ENCODE measurements around the gene UBAC1.
"Not testable (repeated sequence)": the region's sequence is repeated elsewhere in the genome, so short reads cannot be mapped to it uniquely, and the experiment has no call there.

The UBAC1 gene

DNA sequence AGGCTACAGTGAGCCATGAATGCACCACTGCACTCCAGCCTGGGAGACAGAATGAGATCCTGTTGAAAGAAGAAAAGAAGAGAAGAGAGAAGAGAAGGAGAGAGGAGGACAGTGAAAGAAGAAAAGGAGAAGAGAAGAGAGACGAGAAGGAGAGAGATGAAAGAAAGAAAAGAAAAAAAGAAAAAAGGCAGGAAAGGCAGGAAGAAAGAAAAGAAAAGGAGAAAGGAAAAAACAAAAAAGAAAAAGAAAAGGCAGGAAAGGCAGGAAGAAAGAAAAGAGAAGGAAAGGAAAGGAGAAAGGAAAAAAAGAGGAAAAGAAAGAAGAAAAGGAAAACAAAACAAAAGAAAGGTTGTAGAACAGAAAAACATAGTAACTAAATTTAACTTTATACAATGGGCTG is 68.1 kb downstream of the UBAC1 start:
- no peak for DNase-seq

DNA sequence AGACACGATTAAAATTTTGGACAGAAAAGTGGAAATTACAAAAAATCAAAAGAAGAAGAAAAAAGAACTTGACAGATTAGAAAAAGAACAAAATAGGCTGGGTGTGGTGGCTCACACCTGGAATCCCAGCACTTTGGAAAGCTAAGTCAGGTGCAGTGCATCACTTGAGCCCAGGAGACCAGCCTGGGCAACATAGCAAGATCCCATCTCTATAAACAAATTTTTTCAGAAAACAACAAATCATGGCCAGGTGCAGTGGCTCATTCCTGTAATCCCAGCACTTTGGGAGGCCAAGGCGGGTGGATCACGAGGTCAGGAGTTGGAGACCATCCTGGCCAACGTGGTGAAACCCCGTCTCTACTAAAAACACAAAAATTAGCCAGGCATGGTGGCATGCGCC is 68.8 kb downstream of the UBAC1 start:
- not testable (repeated sequence) for DNase-seq

DNA sequence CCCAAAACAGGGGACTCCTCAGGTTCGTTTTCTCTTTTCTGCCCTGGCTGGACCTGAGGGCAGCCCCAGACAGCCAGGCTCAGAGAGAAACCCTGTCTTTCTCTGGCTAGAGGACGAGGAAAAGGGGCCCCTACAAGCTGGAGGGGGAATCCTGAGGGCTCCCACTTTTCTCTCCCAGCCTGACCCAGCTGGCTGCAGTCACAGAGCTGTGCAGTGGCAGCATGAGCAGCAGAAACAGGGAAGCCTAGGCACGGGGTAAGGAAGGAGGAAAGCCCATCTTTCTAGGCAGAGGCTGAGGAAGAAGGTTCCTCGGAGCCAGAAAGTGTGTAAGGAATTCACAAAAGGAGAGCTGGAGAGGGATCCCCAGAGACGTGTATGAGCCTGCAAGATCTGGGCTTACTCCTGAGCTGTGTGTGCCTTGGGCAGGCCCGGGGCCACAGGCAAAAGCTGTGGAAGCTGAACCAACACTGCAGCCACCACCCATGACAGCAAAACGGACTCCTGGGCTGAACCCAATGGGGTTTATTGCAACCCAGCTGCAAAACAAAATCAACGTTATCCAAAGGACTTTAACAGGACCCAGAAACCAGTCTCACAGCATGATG is 70.0 kb downstream of the UBAC1 start:
- no peak for DNase-seq

DNA sequence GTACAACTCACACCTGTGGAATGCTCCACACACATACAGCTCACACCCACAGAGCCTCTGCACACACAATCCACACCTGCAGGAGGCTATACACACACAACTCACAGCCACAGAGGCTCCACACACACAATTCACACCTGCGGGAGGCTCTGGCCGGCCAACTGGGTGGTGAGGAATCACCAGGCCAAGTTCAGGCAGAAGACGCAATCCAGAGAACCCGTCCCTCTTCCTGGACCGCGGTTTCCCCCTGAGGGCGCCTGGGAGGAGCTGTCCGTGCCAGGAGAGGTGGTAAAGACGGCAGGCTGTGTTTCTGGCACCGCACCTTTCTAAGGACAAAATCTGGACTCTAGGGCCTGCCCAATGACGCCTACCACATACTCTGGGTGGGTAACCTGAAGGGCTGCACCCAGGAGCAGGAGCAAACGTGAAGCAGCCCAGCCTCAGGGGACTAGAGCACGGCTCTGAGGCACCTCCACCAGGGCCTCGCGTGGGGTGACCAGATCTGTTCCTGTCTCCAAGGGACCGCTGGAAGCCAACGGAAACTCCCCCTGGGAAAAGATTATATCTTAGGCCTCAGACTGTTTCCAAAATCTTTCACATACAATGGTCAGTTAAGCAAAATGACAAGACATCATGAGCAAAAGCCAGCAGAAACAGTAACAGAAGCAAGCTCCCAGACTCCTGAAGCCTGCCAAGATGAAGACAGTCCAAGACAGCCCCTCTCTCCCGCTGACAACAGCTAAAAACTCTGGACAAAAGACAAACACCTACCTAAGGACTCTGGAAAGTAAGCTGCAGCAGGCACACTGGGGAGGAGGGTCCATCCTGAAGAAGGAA is 70.8 kb downstream of the UBAC1 start:
- DNase-seq = no peak

DNA sequence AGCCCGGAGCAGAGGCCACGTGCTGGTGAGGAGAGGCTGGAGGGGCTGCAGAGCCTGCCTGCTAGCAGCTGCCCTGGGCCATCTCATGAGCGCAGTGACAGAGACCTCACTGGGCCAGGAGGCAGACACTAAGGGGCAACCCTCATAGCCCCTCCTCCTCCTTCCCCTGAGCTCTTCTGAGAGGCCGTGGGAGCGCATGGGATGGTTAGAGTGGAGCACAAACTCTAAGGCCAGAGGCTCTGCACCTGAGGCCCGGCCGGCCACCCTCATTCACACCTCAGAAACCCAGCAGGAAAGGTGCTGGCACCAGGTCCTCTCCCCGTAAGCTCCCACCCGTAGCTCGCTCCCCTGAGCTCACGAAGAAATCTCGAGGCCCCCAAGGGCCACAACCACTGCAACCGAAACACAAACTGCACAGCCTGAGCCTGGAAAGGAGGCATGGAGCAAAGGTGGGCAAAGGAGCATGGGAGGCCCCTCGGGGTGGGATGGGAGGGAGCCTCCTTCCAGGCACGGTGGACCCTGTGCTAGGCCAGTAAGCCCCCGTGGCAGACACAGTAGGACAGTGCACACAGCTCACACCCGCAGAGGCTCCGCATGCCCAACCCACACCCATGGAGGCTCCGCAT is 71.5 kb downstream of the UBAC1 start:
- no peak for DNase-seq

DNA sequence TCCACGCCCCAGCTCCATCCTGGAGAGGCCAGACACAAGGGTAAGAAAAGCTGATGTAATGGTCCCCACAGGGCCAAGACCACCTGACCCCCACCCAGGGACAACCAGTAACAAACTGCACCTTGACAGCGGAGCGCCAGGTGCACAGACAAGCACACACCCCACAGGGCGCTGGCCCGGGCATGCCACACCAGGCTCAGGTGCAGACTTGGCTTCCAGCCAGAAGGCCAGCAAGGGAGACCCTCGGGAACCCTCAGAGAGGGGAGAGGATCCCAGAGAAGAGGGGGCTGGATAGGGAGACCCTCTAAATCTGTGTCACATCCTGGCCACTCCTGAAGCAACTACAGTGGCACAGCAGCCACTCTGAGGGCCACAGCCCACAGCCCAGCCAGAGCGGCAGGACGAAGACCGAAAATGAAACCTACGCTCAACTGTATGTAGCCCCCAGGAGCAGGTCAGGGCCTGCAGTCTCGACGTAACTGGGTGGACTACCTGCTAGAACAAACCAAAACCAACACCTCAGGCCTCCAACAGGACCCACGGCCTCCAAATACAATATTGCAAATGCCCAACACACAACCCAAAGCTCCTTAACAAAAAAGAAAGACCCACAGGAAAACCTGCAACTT is 72.3 kb downstream of the UBAC1 start:
- DNase-seq = no peak

DNA sequence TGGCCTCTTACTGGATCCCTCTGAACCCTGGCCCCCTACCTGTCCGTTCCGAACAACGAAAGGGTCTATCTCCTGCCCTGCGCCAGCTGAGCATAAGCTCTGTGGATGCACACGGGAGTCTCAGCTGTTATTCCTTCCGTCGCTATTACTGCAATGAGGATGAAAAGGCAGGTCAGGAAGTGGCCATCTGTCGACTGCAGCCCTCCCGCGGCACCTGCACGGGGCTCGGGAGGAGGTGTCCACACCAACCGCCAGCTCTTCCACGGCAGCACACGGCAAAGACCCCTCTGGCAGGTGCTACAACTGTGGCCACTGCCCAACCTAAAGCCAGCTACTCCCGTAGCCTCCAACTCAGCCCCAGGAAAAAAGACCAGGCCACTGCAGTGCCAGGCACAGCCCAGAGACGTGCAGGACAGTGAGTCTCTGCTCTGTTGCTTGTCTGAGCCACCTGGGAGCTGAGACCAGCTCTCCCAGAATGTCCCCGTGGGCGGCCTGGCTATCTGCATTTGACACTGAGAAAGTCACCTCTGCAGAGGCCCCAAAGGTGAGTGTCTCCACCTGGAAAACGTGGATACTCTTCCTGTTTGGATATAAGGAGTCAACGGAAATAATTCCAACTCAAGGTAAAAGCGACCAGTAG is 72.9 kb downstream of the UBAC1 start:
- DNase-seq = no peak

DNA sequence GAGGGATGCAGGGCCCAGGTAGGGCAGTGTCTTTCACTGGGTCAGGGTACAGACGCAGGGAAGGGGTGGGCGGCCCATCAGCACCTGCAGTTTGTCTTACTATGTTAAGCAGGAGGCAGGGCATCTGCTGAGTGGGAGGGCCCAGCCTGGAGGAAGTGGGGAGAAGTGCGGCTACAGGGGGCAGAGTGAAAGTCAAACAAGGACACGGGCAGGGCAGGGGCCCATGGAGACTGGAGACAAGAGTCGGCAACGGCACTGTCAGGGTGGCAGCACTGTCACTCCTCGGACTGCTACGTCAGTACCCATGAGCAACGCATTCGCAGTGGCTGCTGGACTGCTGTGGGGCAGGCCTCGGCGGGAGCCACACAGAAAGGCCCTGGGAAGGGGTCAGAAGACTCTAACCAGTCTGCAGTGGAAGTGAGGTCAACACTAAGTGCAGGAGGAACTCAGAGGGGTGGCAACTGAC is 73.6 kb downstream of the UBAC1 start:
- DNase-seq = no peak

DNA sequence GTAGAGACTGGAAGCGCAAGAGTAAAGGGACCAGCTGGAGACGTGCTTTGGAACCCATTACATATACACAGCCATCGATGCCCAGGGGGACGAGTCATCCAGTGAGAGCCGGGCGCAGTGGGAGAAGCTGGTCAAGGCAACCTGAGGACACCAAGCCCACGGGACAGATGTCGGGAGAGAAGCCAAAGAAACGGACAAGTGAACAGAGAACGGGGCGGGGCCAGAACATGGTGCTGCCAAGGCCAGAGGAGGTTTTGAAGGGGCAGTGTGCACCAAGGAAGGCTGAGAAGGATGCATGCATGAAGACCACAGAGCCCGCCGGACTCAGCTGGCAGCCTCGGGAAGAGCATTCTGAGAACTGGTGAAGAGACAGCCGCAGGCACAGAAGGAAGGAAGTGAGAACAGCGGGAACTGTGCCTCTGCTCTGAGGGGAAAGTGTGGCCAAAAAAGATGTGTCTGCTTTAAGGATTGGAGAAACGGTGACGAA is 74.1 kb downstream of the UBAC1 start:
- no peak for DNase-seq

DNA sequence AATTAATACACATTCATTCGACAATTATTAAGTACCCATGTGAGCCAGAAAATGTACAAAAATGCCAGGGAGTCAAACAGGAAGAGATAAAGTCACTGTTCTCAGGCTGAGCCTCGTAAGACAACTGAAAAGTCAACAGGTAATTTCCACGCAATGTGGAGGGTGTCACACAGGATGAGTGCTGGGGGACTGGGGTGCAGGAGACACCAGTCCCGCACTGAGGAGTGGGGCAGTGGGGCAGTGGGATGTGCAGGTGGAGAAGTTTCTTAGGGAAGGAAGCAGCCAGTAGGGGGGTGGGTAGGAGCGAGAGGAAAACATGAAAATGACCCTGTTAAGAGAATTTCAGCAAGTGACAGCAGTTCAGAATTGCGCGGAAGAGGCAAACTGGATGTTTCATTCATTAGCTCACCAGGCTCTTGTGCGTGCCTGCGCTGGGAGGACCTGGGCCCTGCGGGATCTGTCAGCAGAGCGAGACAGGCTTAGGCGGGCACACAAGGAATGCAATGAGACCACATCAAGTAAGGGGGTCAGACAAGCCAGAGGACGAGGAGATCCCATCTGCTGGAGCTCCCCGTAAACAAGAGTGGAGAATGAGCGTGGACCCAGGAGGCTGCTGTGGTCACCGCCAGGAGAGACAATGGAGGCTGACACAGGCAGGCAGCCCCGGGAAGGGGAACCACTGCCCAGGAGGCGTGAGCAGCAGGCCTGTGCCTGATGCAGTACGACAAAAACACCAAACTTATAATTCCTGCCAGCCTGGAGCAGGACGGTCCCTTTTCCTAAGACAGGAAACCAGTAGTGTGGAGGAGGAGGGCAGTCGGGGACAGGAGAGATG is 74.8 kb downstream of the UBAC1 start:
- no peak for DNase-seq

DNA sequence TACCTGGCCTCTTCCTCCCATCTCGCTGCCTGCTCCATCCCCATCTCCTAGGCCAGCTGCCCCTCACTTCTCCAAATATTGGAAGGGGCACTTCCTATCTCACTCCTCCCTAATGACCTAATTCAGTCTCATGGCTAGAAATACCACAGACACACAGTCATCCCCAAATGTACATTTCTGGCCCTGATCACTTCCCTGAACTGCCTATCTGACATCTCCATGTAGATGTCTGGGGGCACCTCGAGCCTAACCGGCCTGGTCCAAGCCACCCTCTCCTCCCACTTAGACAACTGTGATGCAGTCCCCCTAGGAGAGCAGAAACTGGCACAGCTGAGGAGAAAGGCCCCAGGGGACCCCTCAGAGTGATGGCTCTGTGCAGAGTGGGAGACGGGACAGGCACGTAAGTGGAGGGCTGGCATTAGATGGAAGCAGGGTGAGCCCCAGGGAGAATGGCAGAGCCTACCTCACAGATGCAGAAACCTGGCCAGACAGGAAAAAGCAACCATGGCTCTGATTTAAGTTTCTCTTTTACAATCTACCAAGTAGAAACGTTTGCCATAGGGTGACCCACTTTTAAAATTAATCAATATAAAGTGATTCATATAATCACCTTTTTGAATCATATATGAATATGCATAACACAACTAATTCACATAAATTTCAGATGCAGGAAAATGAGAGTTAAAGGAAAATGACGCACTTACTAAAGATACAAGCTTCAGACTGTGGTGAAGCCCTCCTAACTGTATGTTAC is 75.9 kb downstream of the UBAC1 start:
- no peak for DNase-seq

DNA sequence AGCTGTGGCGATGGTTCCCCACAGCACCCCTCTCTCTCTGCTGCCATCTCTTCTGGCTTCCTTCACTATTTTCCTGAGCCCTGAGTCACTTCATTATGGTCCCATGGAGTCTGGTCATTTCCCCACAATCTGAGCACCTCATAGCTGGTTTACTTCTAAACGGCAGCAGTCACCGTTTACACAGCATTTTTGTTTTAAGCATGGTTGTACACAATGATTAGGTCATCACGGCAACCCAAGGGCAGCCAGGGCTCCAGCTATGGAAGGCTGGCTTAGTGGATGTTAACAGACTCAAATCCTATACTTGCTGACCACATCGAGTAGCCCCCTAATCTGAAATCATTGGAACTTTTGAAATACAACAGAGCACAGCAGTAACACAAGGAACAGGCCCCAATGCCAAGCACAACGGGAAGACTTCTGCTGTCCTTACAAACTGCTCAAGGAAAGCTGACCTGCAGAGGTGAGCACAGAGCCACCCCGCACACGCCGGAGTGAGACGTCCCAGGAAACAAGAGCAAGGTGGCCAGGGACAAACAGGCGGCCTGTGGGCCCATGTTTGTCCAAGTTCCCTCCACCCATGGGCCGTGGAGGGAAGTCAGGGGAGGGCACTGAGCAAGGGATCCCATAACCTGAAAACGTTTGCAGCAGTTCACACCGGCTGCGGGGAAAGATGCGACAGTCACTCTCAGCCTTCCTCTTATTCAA is 76.7 kb downstream of the UBAC1 start:
- DNase-seq = no peak

DNA sequence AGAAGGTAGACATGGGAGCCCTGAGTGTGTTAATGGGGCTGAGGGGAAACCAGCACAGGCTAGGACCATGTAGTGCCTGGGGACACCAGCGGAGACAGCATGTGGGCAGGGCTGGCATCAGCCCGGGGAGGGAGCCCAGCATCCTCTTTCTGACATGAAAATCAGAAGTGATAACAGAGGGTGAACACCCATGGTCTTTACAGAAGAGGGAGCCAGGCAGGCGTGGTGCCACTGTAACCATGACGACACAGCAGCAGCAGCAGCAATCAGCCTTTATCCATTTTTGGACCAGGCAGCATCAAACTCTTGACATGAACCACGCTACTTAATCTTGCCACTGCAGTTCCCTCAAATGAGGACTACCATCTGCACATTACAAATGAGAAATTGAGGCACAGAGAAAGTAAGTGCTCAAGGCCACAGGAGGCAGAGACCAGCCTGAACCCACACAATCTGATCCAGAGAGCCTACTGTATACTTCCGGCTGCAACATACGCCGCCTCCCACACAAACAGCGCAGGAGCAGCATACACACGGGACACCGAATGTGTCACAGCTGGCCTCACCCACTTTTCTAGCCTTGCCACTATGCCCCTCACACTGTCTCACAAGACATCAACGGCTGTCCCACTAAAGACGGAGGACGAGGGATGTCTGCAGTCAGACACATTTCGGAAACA is 77.6 kb downstream of the UBAC1 start:
- no peak for DNase-seq
